Liver (tissue), 9 donors: ENCODE results near the gene CEACAM7. TPM values are rescaled to one million over a fixed set of nuclear protein-coding genes. Genes with fewer than 3 reads are reported as not detected.
"Not testable (repeated sequence)": the region's sequence is repeated elsewhere in the genome, so short reads cannot be mapped to it uniquely, and the experiment has no call there.

ENCODE experiments used
- DNase-seq: peaks from one replicate; pipeline ENCODE4 v3.0.0-alpha.2; 2017; ENCODE audit warnings: low spot score
- H3K27ac ChIP-seq, 2 donors: one replicate each; pipeline ENCODE4 v1.7.0; 2013; ENCODE audit warnings: inconsistent platforms in 2 of 2, low read length in 2 of 2, control low read depth in 1 of 2, low read depth in 1 of 2, mild to moderate bottlenecking in 1 of 2
- H3K27me3 ChIP-seq, 4 donors: one replicate each; pipeline versions ENCODE4 v1.6.1 to v1.7.0; 2013; ENCODE audit warnings: low read length in 3 of 4, inconsistent platforms in 1 of 4, mild to moderate bottlenecking in 1 of 4, moderate library complexity in 1 of 4; ENCODE audit not compliant: control insufficient read depth in 4 of 4, insufficient read depth in 4 of 4
- H3K36me3 ChIP-seq, 4 donors: one replicate each; pipeline versions ENCODE4 v1.6.1 to v1.7.0; 2013; ENCODE audit warnings: low read length in 3 of 4, mild to moderate bottlenecking in 3 of 4, low read depth in 1 of 4, moderate library complexity in 1 of 4; ENCODE audit not compliant: control insufficient read depth in 4 of 4, insufficient read depth in 3 of 4
- H3K4me1 ChIP-seq, 4 donors: one replicate each; pipeline versions ENCODE4 v1.6.1 to v1.7.0; 2013; ENCODE audit warnings: low read length in 3 of 4, mild to moderate bottlenecking in 3 of 4, moderate library complexity in 1 of 4; ENCODE audit not compliant: control insufficient read depth in 4 of 4, insufficient read depth in 4 of 4
- H3K4me3 ChIP-seq, 3 donors: one replicate each; pipeline versions ENCODE4 v1.6.1 to v1.7.0; 2013; ENCODE audit warnings: low read length in 3 of 3, control low read depth in 1 of 3, low read depth in 1 of 3, mild to moderate bottlenecking in 1 of 3
- H3K9ac ChIP-seq, 2 donors: one replicate each; pipeline ENCODE4 v1.7.0; 2013; ENCODE audit warnings: low read length in 2 of 2, mild to moderate bottlenecking in 2 of 2, moderate library complexity in 2 of 2, control low read depth in 1 of 2, low read depth in 1 of 2
- H3K9me3 ChIP-seq, 4 donors: one replicate each; pipeline versions ENCODE4 v1.6.1 to v1.7.0; 2013; ENCODE audit warnings: low read length in 3 of 4; ENCODE audit not compliant: control insufficient read depth in 4 of 4
- FOXA1 ChIP-seq: IDR thresholded peaks from 2 replicates; pipeline ENCODE4 v1.6.1; 2016; ENCODE audit warnings: antibody characterized with exemption
- GABPA ChIP-seq, 2 donors: IDR thresholded peaks in 1 of 2; conservative IDR thresholded peaks in 1 of 2; 2 replicates each; pipeline ENCODE4 v1.6.1; 2016; ENCODE audit warnings: antibody characterized with exemption in 2 of 2, mild to moderate bottlenecking in 1 of 2, moderate library complexity in 1 of 2
- HNF4A ChIP-seq, 2 donors: conservative IDR thresholded peaks; 2 replicates each; pipeline ENCODE4 v1.6.1; 2016; ENCODE audit warnings: antibody characterized with exemption in 2 of 2, mild to moderate bottlenecking in 2 of 2
- JUND ChIP-seq, 2 donors: IDR thresholded peaks; 2 replicates each; pipeline ENCODE4 v1.6.1; 2016; ENCODE audit warnings: antibody characterized with exemption in 2 of 2
- RAD21 ChIP-seq, 2 donors: IDR thresholded peaks; 2 replicates each; pipeline ENCODE4 v1.6.1; 2016; ENCODE audit warnings: antibody characterized with exemption in 2 of 2, mild to moderate bottlenecking in 2 of 2
- RXRA ChIP-seq, 2 donors: IDR thresholded peaks; 2 replicates each; pipeline ENCODE4 v1.6.1; 2017 to 2018; ENCODE audit warnings: antibody characterized with exemption in 2 of 2, mild to moderate bottlenecking in 1 of 2
- SP1 ChIP-seq: IDR thresholded peaks from 2 replicates; pipeline ENCODE4 v1.6.1; 2018; ENCODE audit warnings: antibody characterized with exemption, mild to moderate bottlenecking
- WGBS: extraction: QIAGEN DNeasy Blood & Tissue Kit; methylation state at CpG from one replicate; pipeline ENCODE4 v1.1.7; 2013; 5-methylcytosine and 5-hydroxymethylcytosine counted together
- polyA plus RNA-seq, 2 donors: library from polyadenylated mRNA; stranded (reverse) in 1 of 2; unstranded in 1 of 2; fragments of 200-250 nt in 1 of 2; fragments of >200 nt in 1 of 2; fragmentation: Nextera tagmentation in 1 of 2; extraction: Ambion mirVana in 1 of 2; gene quantifications; one replicate each; pipeline versions ENCODE4 v1.2.1 to v1.2.3, GENCODE V29; 2013 to 2015
- total RNA-seq, 2 donors: library from RNA; depleted of rRNA; stranded (reverse); fragments of >200 nt; gene quantifications; one replicate each; pipeline ENCODE4 v1.2.3, GENCODE V29; 2014
- TF ChIP-seq, protein P1 (sequence below): IDR thresholded peaks from 2 replicates; pipeline ENCODE4 v1.6.1; 2016; ENCODE audit warnings: antibody characterized with exemption
- TF ChIP-seq, protein P2 (sequence below): IDR thresholded peaks from 2 replicates; pipeline ENCODE4 v1.6.1; 2016; ENCODE audit warnings: antibody characterized with exemption, mild to moderate bottlenecking
- TF ChIP-seq, protein P3 (sequence below): IDR thresholded peaks from 2 replicates; pipeline ENCODE4 v1.6.1; 2016; ENCODE audit warnings: antibody characterized with exemption
- TF ChIP-seq, protein P4 (sequence below): fragments of 150-350 bp; IDR thresholded peaks from 2 replicates; pipeline ENCODE4 v1.5.1; 2017; ENCODE audit warnings: improper control_type of control experiment, low read depth, low read length; ENCODE audit not compliant: missing input control
- donor health status: healthy.
- donor health status: healthy.
- donor health status: healthy.
- donor health status: healthy.
- donor health status: healthy.

Gene CEACAM7
- total and polyA plus RNA-seq, 4 donors = 0.03 TPM; not detected in 3

DNA sequence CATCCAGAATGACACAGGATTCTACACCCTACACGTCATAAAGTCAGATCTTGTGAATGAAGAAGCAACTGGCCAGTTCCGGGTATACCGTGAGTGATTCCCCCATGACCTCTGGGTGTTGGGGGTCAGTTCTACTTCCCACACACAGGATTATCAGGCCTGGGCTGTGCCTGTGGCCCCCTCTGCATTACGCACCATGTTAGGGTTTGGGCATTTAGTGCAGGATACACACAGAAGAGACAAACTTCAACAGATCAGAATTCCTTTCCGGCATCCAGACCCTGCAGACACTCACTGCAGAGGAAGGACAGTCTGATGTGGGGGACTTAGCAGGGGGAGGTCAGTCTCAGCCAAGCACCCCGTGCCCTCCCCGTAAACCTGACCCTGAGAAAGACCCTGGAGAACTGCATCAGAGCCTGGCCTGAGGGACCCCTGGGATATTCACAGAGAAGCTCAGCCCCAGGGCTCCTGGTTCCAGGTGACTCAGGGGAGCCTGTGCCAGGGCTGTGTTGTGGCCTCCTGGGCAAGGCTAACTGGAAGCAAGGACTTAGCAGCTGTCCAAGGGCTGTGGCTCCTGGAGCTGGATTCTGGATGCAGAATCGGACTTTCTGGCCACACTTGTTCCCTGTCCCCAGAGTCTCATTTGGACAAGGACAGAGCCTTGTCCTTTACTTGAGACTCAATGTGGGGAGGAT is 22.0 kb upstream of the CEACAM7 start (continued):
- no peak for TF ChIP-seq RAD21 (IDR thresholded peaks at IDR 0.05)

DNA sequence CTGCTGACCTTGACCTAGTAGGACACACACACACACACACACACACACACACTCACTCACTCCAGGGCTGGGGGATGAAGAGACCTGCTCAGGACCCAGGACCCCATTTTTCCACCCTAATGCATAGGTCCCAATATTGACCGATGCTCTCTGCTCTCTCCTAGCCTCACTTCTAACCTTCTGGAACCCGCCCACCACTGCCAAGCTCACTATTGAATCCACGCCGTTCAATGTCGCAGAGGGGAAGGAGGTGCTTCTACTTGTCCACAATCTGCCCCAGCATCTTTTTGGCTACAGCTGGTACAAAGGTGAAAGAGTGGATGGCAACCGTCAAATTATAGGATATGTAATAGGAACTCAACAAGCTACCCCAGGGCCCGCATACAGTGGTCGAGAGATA is 21.4 kb upstream of the CEACAM7 start:
- H3K4me1 ChIP-seq, H3K27me3 ChIP-seq, H3K9ac ChIP-seq, H3K36me3 ChIP-seq, H3K27ac ChIP-seq, H3K9me3 ChIP-seq, H3K4me3 ChIP-seq, DNase-seq: not testable (repeated sequence)
- WGBS = 74% methylated on average over 8 of the region's 8 CpGs

DNA sequence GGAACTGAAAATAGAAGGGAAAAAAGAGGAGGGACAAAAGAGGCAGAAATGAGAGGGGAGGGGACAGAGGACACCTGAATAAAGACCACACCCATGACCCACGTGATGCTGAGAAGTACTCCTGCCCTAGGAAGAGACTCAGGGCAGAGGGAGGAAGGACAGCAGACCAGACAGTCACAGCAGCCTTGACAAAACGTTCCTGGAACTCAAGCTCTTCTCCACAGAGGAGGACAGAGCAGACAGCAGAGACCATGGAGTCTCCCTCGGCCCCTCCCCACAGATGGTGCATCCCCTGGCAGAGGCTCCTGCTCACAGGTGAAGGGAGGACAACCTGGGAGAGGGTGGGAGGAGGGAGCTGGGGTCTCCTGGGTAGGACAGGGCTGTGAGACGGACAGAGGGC is 20.4 kb upstream of the CEACAM7 start, which contains the start of gene CEACAM5:
Gene CEACAM5, plus strand, starts transcription at position 146 of the 400 bp plus-strand sequence. Its CDS starts 106 bp downstream, at position 252.
- DNase-seq = peak; percentile 21
- H3K36me3 ChIP-seq = no peaks in the 10 kb centered on the region
- 28% methylated on average over 4 of the region's 4 CpGs for WGBS

More for the DNA sequence above, 20.4 kb upstream of the CEACAM7 start, which contains the start of gene CEACAM5:
- H3K9ac ChIP-seq = no peak within 1 kb of the TSS
- no peak within 1 kb of the TSS for H3K27ac ChIP-seq
- H3K4me1 ChIP-seq = no peaks in the 10 kb centered on the region
- no peak within 1 kb of the TSS for H3K4me3 ChIP-seq
- no peaks in the 10 kb centered on the region for H3K9me3 ChIP-seq
- peaks cover 0 to 8% (median 2%) of the 10 kb centered on the region in 4 donors for H3K27me3 ChIP-seq
- TF ChIP-seq JUND (IDR thresholded peaks at IDR 0.05) (no peak), GABPA (IDR thresholded peaks at IDR 0.05 in 1 of 2, conservative IDR thresholded peaks at IDR 0.05 in 1 of 2) (no peak), SP1 (no peak), HNF4A (conservative IDR thresholded peaks at IDR 0.05) (no peak), FOXA1 (no peak), RXRA (IDR thresholded peaks at IDR 0.05) (no peak)
- TF ChIP-seq, protein P1, sequence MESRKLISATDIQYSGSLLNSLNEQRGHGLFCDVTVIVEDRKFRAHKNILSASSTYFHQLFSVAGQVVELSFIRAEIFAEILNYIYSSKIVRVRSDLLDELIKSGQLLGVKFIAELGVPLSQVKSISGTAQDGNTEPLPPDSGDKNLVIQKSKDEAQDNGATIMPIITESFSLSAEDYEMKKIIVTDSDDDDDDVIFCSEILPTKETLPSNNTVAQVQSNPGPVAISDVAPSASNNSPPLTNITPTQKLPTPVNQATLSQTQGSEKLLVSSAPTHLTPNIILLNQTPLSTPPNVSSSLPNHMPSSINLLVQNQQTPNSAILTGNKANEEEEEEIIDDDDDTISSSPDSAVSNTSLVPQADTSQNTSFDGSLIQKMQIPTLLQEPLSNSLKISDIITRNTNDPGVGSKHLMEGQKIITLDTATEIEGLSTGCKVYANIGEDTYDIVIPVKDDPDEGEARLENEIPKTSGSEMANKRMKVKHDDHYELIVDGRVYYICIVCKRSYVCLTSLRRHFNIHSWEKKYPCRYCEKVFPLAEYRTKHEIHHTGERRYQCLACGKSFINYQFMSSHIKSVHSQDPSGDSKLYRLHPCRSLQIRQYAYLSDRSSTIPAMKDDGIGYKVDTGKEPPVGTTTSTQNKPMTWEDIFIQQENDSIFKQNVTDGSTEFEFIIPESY = no peak
- TF ChIP-seq, protein P2, sequence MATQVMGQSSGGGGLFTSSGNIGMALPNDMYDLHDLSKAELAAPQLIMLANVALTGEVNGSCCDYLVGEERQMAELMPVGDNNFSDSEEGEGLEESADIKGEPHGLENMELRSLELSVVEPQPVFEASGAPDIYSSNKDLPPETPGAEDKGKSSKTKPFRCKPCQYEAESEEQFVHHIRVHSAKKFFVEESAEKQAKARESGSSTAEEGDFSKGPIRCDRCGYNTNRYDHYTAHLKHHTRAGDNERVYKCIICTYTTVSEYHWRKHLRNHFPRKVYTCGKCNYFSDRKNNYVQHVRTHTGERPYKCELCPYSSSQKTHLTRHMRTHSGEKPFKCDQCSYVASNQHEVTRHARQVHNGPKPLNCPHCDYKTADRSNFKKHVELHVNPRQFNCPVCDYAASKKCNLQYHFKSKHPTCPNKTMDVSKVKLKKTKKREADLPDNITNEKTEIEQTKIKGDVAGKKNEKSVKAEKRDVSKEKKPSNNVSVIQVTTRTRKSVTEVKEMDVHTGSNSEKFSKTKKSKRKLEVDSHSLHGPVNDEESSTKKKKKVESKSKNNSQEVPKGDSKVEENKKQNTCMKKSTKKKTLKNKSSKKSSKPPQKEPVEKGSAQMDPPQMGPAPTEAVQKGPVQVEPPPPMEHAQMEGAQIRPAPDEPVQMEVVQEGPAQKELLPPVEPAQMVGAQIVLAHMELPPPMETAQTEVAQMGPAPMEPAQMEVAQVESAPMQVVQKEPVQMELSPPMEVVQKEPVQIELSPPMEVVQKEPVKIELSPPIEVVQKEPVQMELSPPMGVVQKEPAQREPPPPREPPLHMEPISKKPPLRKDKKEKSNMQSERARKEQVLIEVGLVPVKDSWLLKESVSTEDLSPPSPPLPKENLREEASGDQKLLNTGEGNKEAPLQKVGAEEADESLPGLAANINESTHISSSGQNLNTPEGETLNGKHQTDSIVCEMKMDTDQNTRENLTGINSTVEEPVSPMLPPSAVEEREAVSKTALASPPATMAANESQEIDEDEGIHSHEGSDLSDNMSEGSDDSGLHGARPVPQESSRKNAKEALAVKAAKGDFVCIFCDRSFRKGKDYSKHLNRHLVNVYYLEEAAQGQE = no peak
- TF ChIP-seq, protein P3, sequence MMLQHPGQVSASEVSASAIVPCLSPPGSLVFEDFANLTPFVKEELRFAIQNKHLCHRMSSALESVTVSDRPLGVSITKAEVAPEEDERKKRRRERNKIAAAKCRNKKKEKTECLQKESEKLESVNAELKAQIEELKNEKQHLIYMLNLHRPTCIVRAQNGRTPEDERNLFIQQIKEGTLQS = no peak
- TF ChIP-seq, protein P4, sequence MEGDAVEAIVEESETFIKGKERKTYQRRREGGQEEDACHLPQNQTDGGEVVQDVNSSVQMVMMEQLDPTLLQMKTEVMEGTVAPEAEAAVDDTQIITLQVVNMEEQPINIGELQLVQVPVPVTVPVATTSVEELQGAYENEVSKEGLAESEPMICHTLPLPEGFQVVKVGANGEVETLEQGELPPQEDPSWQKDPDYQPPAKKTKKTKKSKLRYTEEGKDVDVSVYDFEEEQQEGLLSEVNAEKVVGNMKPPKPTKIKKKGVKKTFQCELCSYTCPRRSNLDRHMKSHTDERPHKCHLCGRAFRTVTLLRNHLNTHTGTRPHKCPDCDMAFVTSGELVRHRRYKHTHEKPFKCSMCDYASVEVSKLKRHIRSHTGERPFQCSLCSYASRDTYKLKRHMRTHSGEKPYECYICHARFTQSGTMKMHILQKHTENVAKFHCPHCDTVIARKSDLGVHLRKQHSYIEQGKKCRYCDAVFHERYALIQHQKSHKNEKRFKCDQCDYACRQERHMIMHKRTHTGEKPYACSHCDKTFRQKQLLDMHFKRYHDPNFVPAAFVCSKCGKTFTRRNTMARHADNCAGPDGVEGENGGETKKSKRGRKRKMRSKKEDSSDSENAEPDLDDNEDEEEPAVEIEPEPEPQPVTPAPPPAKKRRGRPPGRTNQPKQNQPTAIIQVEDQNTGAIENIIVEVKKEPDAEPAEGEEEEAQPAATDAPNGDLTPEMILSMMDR = no peak
